Tongue (tissue), 2 donors: ENCODE results near the gene NOTCH1. TPM values are rescaled to one million over a fixed set of nuclear protein-coding genes. Genes with fewer than 3 reads are reported as not detected.

ENCODE experiments used
- DNase-seq: peaks from one replicate; pipeline ENCODE4 v3.0.0-alpha.2; 2015
- total RNA-seq: library from RNA; depleted of rRNA; stranded (reverse); fragments of >200 nt; gene quantifications from one replicate; pipeline ENCODE4 v1.2.3, GENCODE V29; 2014

NOTCH1 gene
- total RNA-seq, 1 donor from 2014 or later: 45.4 TPM

GRCh38 chr9:136544964-136545691 is 720 bp downstream of the NOTCH1 start:
- DNase-seq: peak; percentile 53

- DNase-seq: peak; percentile 91
Measured at GRCh38 chr9:136544548-136544963, 1.3 kb downstream of the NOTCH1 start.

GRCh38 chr9:136543830-136544547 is 1.9 kb downstream of the NOTCH1 start:
- DNase-seq: peak; percentile 59

- no peak for DNase-seq
Measured at GRCh38 chr9:136543280-136543679, 2.6 kb downstream of the NOTCH1 start.

- no peak for DNase-seq
Measured at GRCh38 chr9:136542241-136543040, 3.4 kb downstream of the NOTCH1 start.

GRCh38 chr9:136541709-136542108 is 4.1 kb downstream of the NOTCH1 start:
- no peak for DNase-seq

GRCh38 chr9:136541179-136541578 is 4.7 kb downstream of the NOTCH1 start:
- DNase-seq: no peak

- DNase-seq: peak; percentile 68
Measured at GRCh38 chr9:136539427-136540421, 6.1 kb downstream of the NOTCH1 start.

GRCh38 chr9:136538599-136539426 is 7.0 kb downstream of the NOTCH1 start:
- no peak for DNase-seq

- DNase-seq: no peak
Measured at GRCh38 chr9:136537896-136538598, 7.8 kb downstream of the NOTCH1 start.

- no peak for DNase-seq
Measured at GRCh38 chr9:136537411-136537810, 8.4 kb downstream of the NOTCH1 start.

- DNase-seq: no peak
Measured at GRCh38 chr9:136536721-136537241, 9.1 kb downstream of the NOTCH1 start.

GRCh38 chr9:136536051-136536720 is 9.7 kb downstream of the NOTCH1 start:
- DNase-seq: no peak

- no peak for DNase-seq
Measured at GRCh38 chr9:136535070-136535469, 10.8 kb downstream of the NOTCH1 start.

GRCh38 chr9:136534366-136534765 is 11.5 kb downstream of the NOTCH1 start:
- no peak for DNase-seq

- DNase-seq: no peak
Measured at GRCh38 chr9:136533775-136534157, 12.1 kb downstream of the NOTCH1 start.

GRCh38 chr9:136532799-136533774 is 12.8 kb downstream of the NOTCH1 start:
- no peak for DNase-seq
